H4 (cell line): ENCODE measurements around the gene BST2. TPM values are rescaled to one million over a fixed set of nuclear protein-coding genes. Genes with fewer than 3 reads are reported as not detected.
A peak's percentile ranks its signal among the peaks of the same experiment; 100 is the strongest.
"Not testable (repeated sequence)": the region's sequence is repeated elsewhere in the genome, so short reads cannot be mapped to it uniquely, and the experiment has no call there.

Experiments
- DNase-seq: peaks from one replicate; pipeline ENCODE4 v3.0.0-alpha.2; 2015; ENCODE audit warnings: low spot score
- total RNA-seq: library from RNA; depleted of rRNA; stranded (reverse); fragments of >200 nt; shearing (Covaris generic); gene quantifications from 2 replicates; pipeline ENCODE4 v1.2.3, GENCODE V29; 2014

BST2 gene
- total RNA-seq, 1 experiment from 2014 or later, result 396 TPM

GRCh38 chr19:17389957-17390664 is 15.3 kb downstream of the BST2 start:
- no peak for DNase-seq

GRCh38 chr19:17389288-17389687 is 16.1 kb downstream of the BST2 start:
- no peak for DNase-seq

- DNase-seq, result peak; percentile 45
Measured at GRCh38 chr19:17385878-17386611, 19.4 kb downstream of the BST2 start.

DNA sequence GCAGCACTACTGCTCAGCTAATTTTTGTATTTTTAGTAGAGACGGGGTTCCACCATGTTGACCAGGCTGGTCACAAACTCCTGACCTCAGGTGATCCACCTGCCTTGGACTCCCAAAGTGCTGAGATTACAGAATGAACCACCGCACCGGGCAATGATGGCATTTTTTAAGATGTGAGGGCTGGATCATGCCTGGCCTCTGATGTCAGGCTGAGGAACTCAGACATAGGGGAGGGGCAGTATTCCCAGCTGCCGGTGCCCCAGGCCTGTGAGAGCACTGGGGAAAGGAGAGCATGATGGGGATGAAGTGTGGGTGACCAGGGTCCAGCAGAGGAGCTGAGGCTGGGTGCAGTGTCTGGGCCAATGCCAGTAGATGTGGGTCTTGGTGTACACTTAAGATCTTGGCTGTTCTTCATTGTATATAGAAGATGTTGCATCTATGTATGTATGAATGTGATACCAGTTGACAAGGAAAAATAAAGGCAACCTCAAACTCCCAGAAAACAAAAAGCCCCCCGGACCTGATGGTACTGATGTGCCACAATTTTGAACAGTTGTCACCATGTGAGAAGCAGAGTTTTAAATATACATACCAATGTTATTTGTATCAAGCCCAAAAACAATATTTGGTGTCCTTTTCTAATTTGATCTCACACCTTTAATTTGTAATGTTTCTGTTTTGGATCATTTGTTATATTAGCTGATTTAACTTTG is 24.8 kb downstream of the BST2 start:
- no peak for DNase-seq

GRCh38 chr19:17379221-17379631 is 26.2 kb downstream of the BST2 start:
- no peak for DNase-seq

- DNase-seq, result no peak
Measured at GRCh38 chr19:17378271-17378670, 27.2 kb downstream of the BST2 start.

DNA sequence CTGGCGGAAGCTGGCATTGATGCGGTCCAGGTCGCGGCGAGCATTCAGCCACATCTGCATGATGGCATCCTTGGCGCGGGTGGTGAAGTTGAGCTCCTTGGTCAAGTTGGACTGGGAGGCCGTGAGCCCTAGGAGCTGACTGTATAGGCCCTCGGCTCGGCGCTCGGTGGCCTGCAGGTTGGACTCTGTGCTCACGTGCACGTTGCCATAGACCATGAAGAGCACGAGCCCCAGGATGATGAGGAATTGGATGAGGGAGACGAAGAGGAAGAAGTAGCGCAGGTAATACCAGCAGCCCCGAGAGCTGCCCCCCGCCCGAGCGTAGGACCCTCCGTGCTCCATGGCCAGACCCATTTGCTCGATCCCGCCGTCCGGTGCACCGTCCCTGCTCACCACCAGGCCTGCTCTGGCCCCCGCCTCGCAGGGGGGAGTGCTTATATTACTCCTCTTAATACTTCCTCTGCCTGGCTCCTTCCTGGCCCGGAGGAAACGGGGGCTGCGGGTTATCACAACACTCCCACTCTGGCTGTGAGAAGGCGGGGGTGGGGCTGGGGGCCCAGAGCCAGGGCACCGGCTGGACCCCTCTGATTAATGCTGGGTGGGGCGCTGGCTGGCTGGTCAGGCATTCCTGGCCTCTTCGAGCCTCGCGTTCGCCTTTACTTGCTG is 28.4 kb downstream of the BST2 start, which contains the start of gene PLVAP:
Gene PLVAP (minus strand): TSS at position 408 of the 666 bp plus-strand sequence. CDS start 54 bp downstream, at position 354.
- no peak for DNase-seq

GRCh38 chr19:17370026-17370587 is 35.3 kb downstream of the BST2 start:
- no peak for DNase-seq

DNA sequence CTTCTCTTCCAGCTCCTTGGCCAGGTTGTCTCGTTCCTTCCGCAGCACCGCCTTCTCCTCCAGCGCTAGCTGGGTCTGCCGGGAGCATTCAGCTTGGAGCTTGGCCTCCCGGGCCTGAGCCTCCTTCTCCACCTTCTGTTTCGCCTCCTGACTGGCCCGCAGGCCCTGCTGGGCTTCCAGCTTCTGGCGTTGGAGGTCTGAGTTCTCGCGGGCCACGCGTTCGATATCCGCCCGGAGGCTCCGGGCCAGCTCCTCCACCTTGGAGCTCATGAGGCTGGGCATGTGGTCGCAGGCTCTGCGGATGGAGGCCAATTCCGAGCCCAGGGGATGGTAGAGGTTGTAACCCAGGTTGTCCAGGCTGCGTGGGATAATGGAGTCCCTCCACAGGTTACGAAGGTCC is 40.1 kb downstream of the BST2 start:
- DNase-seq, result no peak

DNA sequence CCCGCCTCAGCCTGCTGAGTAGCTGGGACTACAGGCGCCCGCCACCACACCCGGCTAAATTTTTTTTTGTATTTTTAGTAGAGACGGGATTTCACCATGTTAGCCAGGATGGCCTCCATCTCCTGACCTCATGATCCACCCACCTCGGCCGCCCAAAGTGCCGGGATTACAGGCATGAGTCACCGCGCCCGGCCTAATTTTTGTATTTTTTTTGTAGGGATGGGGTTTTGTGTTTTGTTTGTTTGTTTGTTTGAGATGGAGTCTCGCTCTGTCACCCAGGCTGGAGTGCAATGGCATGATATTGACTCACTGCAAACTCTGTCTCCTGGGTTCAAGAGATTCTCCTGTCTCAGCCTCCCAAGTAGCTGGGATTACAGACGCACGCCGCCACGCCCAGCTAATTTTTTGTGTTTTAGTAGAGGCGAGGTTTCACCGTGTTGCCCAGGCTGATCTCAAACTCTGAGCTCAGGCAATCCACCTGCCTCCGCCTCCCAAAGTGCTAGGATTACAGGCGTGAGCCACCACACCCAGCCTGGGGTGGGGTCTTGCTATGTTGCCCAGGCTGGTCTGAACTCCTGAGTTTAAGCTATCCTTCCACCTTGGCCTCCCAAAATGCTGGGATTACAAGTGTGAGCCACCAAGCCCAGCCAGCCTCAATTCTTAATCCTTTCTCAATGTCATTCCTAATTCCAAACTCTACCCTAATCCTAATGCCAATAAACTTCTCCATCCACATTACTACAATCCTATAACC is 41.4 kb downstream of the BST2 start:
- DNase-seq, result not testable (repeated sequence)

- DNase-seq, result no peak
Measured at GRCh38 chr19:17359905-17360800, 45.3 kb downstream of the BST2 start.

DNA sequence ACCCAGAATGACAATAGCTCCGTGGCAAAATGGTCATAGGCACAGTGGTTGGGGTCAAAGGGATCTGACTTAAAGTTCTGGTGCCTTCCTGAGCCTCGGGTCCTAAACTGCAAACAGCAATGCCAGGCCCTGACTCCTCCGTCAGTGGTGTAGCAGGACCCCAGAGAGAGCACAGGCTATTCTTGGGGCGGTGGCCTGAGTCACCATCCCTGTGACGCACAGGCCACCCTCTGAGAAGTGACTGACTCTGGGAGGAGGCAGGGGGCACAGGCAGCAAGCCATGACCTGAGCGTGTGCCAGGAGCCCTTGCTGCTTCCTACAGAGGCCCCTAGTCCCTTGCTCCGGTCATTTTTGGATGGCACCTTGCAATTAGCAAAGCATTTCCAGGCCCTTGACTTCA is 47.0 kb downstream of the BST2 start:
- peak; percentile 51 for DNase-seq

- no peak for DNase-seq
Measured at GRCh38 chr19:17357724-17358123, 47.7 kb downstream of the BST2 start.

DNA sequence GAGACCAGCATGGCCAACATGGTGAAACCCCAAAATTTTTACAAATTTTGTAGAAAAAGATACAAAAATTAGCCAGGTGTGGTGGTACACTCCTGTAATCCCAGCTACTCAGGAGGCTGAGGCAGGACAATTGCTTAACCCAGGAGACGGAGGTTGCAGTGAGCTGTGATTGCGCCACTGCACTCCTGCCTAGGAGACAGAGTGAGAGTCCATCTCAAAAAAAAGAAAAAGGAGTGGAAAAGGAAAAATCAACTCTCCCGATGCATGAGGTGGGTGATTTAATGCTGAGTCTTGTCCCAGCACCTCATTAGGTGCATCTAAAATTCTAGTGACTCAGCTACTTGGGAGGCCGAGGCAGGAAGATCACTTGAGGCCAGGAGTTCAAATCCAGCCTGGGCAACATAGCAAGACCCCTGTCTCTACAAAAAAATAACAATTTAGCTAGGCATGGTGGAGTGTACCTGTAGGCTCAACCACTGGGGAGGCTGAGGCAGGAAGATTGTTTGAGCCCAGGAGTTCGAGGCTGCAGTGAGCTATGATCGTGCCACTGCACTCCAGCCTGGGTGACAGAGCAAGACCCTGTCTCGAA is 48.3 kb downstream of the BST2 start:
- DNase-seq, result no peak

- no peak for DNase-seq
Measured at GRCh38 chr19:17353386-17353785, 52.0 kb downstream of the BST2 start.
